ENCODE data around the gene SLC25A48. TPM values are rescaled to one million over a fixed set of nuclear protein-coding genes. Genes with fewer than 3 reads are reported as not detected.

Gene SLC25A48, protein sequence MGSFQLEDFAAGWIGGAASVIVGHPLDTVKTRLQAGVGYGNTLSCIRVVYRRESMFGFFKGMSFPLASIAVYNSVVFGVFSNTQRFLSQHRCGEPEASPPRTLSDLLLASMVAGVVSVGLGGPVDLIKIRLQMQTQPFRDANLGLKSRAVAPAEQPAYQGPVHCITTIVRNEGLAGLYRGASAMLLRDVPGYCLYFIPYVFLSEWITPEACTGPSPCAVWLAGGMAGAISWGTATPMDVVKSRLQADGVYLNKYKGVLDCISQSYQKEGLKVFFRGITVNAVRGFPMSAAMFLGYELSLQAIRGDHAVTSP
- polyA plus RNA-seq, result not detected in 2 replicates

DNA sequence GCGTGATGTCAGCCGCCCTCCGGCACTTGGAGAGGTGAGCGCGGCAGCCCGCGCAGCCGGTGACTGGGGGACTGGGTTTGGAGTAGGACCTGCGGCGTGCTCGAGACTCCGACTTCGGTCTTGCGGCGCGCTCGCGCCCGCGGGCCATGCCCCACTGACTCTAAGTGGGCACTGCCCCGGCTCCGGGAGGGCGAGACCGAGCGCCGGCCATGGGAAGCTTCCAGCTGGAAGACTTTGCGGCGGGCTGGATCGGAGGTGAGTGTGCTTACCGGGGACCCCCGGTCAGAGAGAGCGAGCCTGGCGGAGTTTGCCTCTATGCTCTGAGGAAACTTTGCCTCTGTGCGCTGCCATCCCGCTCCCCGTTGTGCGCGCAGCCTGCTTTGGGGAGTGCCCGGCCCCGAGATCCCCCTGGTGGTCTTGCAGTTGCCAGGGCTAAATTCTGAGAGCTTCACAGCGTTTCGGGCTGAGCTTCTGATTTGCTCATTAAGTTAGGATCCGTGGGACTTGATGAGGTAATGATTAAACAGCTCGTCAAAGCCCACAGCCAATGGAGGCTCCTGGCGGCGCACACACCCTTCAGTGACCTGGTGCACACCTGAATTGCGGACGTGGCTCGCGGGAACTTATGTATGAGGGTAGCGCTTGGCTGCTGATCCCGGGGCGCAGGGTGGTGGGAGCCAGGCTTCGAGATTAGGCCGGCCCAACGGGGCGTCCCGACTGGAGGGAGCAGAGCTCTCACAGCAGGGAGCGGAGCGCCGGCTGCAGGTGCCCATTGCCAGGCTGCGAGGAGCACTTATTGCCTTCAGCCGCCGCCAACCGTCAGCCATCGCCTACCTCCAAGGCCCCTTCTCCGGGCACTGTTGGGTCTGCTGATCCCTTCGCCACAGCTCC, at the start of gene SLC25A48:
SLC25A48 (plus strand) TSS at position 25 of the 891 bp plus-strand sequence; CDS start at position 210, 185 bp downstream.

DNA sequence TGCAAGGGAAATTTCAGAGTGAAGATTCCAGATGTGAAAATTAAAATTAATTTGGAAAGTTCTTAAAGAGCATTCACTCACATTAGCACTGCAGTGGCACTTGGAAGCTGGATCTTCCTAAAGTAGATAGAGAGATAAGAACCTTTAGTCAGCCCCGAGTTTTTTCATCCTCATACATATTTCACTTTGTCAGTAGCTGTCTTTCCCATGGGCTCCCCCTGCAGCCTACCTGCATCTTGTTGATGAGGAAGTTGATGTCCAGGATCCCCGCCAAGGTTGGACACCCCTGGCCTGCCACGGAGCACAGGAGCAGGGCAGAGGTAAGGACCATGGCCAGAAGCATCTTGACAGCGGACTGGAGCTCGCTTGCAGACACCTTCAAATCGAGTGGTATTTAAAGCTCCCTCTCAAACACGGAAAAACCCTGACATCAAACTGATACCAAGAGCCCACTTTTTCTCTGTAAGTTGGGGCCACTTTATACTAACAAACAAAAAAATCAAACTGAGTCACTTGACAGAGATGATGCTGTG, 61.1 kb downstream of the SLC25A48 start, which contains the start of gene IL9:
IL9 (minus strand) TSS at position 368 of the 533 bp plus-strand sequence; CDS start at position 343, 25 bp downstream.

Other genes starting within 250 kb of the SLC25A48 start
- gene IL9, start 61.2 kb downstream of the SLC25A48 start, polyA plus RNA-seq, result not detected in 2 replicates
- gene LECT2, start 120.3 kb downstream of the SLC25A48 start, polyA plus RNA-seq, result not detected in 2 replicates
- gene TGFBI, start 194.3 kb downstream of the SLC25A48 start, polyA plus RNA-seq, result 0.56 TPM in 1 of 2 replicates, not detected in the other